GDM1 (cell line): ENCODE data around the gene PDE4D.
"Not testable (repeated sequence)": the region's sequence is repeated elsewhere in the genome, so short reads cannot be mapped to it uniquely, and the experiment has no call there.

Experiments used
- DNase-seq: peaks from one replicate; lab custom pipeline; 2025; lab: John Stamatoyannopoulos, UW

Gene PDE4D

DNA sequence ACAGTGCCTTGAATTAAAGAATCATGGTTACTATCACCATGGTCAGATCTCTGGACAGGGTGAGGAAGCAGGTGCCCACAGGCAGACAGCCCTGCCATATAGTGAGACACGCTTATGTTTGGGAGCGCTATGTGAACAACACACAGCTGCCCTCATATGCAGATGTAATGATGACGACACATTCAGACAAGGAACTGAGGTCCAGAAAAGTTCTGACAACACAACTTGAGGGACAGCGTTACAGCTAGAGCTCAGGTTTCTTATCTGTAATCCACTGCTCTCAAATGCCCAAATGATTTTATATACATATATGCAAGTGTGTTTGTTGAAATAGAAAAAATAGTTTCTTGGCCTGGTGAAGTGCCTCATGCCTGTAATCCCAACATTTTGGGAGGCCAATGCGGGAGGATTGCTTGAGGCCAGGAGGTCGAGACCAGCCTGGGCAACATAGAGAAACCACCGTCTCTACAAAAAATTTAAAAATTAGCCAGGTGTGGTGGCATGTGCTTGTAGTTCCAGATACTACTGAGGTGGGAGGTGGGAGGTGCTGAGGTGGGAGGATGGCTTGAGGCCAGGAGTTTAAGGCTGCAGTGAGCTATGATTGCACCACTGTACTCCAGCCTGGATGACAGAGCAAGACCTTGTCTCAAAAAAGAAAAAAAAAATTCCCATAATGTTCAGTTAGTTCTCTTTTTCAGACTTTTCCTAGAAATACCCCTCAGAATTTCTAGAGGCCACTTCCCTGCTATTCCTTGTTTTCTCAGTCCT lies 887.4 kb downstream of the PDE4D start:
- DNase-seq, result no peak

DNA sequence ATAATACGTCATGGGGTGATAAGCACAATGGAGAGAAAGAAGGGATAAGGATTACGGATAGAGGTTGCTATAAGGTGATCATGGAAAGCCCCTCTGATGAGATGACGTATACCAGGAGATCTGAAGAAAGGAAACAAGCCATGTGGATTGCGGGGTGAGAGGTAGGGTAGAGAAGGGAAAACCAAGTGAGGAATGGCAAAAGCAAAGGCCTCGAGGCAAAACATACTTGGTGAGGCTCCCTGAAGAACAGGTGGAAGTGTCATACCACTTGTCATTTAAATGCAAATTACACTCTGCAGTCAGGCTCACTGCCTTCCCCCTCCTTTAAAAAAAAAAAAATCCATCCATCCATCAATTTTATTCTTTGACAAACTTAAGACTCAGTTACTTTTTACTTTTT lies 889.9 kb downstream of the PDE4D start:
- no peak for DNase-seq

DNA sequence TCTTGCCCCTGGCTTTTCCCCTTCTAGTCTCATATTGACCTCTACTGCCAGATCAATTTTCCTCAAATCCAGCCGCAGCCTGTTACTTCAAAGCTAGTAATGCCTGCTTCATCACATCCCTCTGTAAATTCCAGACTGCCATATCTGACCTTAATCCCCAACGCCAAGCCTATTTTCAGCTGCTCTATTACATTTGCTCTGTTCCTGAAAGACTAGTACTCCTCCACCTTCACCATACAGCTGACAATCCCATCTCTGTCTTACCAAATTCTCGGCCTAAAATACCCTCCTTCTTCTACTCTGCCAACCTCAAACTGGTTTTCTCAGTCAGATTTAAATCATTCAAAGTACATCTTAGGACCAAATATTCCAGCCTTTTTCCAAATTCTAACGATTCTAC lies 890.4 kb downstream of the PDE4D start:
- DNase-seq, result no peak

DNA sequence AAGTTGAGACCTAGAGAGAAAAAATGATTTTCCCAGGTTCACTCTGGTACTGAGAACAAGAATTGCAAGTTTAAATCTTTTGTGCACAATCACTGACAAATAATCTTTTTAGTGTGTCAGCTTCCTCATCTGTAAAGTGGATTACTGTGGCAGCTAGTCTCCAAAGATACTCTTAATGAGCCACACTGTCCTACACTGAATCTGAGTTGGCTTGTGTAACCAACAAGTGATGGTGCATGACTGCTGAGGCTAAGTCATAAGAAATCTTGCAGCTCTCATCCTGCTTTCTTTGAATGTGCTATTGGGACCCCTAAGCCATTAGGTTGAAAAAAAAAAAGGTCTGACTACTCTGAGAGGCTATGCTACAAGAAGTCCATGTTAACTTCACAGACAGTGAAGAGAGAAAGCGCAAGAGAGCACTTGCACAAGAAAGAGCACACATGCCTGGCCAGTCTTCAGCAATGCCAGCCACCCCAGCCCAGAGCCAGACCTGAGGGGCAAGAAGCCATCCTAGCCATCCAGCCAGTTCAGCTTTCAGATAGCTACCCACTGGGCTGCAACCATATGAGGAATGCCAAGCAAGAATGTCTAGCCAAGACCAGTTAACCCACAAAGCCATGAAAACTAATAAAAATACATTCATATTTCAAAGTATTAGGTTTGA lies 891.2 kb downstream of the PDE4D start:
- DNase-seq, result no peak

DNA sequence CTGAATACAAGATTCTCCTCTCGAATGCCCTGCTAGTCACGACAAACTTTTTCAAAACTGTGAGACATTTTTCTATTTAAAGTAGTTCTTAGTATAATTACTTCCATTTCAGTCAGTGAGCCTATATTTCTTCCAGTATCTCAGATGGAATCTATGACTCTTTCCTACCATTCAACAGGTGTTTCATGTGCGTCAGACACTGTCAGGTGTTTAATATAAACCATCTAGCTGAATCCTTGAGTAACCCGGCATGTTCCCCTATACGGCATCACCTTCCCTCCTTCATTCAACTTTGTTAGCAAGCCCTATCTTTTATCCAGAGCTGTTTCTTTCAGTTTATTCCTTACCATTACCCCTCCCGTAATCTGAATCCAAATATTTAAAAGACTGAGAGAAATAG lies 891.8 kb downstream of the PDE4D start:
- DNase-seq, result no peak

DNA sequence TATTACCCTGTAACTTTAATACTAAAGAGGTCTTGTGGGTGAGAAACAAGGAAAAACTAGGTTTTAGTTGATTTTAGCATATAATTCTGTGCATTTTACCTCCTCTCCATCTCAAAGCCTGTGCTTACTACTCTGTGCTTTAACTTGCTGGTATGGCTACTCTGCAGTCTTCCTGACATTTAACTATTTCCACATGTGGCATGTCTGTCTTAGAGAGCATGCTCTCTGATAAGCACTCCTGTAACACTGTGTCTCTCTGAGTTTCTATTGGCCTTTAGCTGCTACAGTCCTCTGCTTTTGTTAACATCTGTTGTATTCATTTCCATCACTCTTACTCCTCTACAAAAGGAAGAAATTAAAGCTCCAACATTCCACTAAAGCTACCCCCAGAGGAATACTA lies 892.4 kb downstream of the PDE4D start:
- DNase-seq, result no peak

DNA sequence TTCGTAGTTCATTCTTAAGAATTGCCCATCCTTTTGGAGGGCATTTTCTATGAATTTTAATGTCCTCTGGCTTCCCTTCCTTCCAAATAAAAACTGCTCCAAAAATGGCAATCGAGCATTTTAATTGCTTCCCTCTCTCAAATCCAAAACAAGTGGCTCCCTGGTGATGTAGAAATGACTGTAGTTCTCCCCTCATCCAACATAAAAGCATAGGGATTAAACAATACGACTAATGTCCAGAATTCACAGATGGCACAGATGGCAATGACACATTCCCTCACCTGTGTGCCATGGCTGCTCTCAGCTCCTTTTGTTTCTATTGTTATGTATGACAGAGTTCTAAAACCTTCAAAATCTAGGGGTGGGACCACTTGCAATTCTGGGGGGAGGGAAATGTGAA lies 893.3 kb downstream of the PDE4D start:
- DNase-seq, result no peak

DNA sequence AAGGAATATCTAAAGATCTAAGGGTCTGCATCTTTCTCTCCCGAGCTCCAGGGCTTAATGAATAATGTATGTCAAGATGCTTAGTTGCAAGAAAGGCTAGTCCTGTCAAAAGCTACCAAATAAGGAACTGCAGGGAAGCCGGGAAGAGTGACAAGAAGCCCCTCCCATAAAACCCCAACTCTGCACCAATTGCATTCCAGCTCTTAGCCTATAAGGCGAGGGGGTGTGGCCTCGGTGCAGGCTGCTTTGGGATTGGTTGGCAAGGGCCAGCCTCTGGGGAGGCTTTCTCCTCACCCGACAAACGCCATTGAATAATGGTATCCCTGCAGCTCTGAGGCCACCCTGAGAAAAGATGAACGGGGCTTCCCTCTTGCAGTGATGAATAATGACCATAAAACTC lies 893.7 kb downstream of the PDE4D start:
- DNase-seq, result no peak

DNA sequence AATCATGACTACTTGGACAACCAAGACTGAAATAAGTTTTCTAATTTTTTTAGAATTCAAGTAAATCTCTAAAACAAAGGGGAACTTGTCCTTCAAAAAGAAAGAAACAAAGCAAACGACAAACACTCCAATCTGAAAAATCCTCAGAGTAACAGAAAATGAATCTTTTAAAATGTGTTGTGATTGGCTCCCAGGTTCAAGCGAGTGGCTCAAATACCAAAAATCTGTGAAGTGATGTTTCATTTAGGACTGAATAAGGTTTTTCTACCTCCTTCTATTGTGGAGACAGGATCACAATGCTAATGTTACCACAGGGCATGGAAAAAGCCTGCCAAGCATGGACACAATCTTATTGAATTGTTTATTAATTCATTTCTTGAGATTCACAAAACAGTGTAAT lies 895.0 kb downstream of the PDE4D start:
- no peak for DNase-seq

DNA sequence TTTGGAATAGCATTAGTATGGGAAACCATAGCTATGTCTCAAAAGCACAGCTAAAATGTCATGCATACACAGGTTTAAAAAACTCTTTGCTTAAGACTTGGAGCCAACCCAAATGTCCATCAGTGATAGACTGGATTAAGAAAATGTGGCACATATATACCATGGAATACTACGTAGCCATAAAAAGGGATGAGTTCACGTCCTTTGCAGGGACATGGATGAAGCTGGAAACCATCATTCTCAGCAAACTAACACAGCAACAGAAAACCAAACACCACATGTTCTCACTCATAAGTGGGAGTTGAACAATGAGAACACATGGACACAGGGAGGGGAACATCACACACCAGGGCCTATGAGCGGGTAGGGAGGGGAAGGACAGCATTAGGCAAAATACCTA lies 897.7 kb downstream of the PDE4D start:
- not testable (repeated sequence) for DNase-seq

DNA sequence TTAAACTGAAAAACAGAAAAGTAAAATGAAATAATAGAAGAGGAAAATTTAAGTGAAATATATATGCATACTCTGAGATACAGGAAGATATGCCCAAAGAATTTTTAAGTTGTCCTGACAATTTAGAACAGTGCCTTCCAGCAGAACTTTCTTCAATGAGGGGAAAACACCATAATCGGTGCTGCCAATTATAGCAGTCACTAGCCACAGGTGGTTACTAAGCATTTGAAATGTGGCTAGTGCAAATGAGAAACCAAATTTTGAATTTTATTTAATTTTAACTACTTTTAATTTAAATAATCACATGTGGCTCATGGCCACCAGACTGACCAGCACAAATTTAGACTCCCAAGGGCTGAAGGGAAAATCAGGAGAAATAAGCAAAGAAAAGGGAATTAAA lies 900.1 kb downstream of the PDE4D start:
- DNase-seq, result no peak

DNA sequence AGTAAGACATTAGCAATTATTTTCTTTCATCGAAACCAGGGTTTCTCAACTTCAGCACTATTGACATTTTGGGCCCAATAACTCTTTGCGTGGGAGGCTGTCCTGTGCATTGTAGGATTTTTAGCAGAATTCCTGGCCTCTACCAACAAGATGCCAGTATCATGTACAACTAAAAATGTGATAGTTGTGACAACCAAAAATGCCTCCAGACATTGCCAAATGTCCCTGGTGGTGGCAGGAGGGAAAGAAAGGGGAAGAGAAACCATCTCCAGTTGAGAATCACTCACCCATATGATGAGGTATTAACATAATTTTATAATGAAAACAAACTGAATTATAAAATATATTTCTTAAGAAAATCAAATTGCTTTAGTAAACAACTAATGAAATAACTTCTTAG lies 904.6 kb downstream of the PDE4D start:
- DNase-seq, result no peak

DNA sequence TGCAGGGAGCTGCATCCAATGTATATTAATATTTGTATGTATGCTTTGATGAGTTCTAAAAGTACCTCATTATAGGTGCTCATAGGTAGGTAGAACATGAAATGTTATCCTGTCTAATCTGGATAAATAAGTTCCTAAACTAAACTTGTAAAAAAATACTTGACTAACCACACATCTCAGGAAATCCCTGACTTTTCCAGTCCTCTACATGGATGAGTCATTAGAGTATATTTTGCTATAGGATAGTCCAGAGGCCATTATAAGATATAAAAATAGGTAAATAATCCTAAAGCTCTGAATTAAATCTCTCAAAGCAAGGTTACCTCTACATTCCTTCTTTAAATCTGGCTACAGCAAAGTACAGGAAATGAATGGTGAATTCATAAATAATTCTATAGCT lies 906.3 kb downstream of the PDE4D start:
- no peak for DNase-seq

DNA sequence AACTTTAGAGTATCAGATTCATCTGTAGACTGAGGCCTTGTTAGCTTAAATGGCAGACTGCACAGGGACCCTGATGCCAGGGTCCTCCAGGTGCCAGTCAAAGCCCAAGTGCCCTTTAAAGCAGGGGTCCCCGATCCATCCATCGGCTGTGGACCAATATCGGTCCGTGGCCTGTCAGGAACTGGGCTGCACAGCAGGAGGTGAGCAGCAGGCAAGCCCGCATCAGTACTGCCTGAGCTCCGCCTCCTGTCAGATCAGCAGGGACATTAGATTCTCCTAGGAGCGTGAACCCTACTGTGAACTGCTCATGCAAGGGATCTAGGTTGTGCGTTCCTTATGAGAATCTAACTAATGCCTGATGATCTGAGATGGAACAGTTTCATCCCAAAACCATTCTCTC lies 907.2 kb downstream of the PDE4D start:
- DNase-seq, result no peak

DNA sequence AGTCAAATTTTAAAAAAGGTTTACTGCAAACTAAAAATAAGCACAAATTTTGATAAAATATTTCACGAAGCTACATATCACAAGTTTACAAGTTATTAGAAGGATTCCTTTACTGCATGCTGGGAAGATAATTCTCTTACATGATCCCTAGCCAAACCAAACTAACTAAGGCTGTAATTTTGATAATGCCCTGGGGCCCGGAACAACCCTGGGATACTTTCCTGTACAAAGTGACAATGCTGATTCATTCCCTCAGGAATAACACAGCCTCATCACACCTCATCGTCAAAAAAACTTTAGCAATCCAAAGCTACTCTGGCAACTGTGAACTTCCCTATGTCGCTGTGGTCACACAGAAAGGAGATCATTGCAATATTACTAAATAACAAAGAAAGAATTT lies 907.8 kb downstream of the PDE4D start:
- DNase-seq, result no peak

DNA sequence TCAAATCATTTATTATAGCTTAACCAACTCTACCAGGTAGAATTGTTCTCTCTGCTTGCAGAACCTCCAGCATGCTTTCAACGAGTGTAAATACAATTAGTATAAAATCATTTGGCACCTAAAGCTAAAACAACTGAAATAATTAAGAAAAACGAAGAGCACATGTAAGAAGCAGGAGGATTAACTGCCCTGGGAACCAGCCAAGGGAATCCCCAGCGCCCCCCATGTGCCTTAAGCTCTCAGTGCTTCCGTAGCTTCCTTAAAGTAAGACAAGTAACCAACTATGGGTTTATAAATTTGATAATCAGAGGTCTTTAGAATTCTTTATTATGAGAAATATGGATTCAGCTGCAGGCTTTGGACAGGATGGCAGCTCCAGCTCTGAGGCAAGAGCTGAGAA lies 908.2 kb downstream of the PDE4D start:
- no peak for DNase-seq

DNA sequence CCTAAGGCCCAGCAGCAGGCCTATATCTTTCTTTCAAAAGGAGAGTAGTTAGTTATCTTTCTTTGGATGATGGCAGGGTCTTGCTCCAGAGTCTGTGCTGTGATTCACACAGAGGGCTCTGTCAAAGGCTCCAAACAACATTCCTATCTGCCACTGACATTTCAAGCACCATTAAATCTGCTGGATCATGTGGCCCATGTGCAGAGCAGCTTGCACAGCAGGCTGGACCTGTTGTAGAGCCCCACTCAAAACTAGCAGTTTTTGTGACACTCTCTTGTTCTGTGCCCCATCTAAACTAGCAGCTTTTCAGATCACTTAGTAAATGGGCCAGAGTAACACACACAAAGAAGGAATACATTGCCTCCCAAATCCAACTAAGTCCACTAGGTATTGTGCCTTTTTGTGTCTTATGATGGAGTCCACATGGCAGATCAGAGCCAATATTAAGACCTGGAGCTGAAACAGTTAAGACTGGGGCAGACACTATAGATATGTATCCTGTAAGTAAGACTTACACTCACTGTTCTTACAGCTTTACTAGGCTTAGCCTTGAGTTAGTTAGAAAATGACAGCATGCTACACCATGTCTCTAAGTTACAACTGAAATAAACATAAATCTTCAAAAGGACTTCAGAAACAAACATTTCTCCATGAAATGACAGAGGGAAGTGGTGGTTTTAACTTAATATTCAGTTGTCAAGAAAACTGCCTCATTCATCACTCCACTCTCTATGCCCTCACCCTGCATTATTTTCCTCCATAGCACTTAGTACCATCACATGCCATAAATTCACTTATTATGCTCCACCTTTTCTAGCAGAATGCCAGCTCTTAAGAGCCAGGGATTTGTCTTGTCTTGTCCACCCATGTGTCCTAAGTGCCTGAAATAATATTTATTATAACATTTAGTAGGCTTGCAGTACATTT lies 909.7 kb downstream of the PDE4D start:
- DNase-seq, result no peak

DNA sequence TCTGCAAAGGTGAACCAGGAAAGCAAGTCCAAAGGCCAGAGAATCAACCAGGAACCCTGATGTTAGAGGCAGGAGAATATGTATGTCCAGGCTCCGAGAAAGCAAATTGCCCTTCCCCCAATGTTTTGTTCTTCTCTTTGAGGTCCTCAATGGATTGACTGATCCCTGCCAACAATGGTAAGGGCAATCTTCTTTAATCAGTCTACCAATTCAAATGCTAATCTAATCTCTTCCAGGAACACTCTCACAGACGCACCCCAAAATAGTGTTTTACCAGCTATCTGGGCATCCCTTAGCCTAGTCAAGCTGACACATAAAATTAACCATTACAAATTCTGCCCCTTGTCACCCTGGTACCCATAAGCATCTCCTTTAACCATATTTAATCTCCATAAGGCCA lies 912.6 kb downstream of the PDE4D start:
- no peak for DNase-seq

DNA sequence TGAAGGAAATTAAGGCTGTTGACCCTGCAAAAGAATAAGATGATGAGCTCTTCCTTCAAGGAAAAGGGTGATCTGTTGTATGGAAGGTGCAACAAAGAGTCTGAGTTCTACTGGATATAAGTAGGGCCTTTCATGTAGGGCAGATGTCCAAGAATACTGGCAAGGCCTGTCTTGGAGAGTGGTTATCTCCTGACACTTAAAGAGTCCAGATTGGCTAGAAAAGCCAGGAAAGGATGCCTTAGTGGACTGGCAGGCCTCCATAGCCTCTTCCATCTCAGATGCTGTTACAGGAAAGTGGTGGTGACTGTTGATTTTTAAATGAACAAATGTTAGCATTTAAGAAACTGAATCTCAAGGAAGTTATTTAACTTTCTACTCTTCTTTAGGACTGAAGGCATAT lies 914.4 kb downstream of the PDE4D start:
- no peak for DNase-seq

DNA sequence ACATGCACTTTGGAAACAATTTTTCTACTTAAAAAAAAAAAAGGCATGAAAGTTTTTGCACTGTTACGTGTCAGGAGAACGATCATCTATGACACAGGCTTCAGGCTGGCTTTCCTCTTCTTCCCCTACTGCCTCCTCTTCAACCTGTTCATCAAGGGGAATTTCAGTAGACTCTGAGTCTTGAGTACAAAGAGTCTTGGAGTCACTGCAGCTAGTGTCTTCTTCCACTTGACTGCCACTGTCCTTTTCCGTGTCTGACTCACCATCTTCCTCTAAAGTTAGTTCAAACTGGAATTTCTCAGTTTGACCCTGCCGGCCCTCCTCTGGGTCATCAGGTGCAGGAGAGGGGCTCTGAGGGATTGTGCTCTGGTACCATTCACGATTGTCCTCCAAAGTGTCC lies 918.9 kb downstream of the PDE4D start:
- no peak for DNase-seq

DNA sequence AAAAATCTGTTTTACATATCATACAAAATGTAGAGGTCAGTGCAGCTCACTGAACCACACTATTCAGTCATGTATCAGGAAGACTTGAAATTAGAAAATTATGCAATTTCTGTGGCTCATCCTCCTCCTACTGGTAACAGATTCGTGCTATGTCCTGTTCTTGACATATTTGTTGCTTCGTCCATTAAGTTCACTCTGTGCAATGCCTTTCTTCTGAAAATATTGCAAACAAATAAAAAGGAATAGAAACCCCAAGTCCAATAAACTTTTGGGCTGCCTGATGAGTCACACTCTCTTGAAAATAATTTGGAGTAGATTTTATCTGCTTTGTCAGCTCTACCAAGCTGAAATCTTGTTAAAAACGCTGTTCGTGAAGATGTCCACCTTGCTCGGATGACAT lies 919.4 kb downstream of the PDE4D start:
- no peak for DNase-seq

DNA sequence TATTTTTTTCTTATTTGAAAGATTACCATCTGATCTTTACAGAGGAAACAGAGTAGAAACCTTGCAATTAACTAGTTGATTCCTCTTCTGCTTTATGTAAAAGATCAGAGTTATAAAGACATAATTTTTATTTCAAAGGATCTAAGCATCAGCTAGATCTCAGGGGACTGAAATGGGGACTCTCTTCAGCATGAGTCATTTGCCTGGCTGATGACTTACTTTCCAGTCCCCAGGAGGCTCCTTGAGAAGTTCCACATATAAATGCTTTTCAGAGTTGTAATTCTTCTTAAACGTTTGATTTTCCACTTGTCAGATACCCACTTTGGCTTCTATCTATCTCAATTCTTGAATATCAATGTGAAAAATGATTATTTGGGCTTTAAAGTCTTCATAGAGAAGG lies 921.2 kb downstream of the PDE4D start:
- no peak for DNase-seq

DNA sequence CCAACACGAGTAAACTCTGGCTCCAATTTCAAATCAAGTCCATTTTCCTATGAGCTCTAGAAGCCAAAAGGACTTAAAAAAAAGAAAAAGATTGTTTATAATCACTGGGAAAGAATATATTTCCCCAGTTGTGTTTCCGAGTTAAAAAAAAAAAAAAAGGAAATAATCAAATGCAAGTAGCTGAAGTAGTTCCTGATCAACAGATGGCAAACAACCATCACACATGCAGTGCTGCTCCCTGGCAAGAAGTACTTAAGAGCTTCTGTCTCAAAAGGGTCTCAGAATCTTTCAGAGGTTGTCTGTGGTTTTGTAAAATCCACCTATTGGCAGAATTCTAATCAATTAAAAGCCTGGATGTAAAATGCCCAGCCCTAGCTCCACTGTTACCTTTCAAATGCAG lies 922.8 kb downstream of the PDE4D start:
- no peak for DNase-seq
